Keratinocyte (primary cell): ENCODE results near the gene ACBD3. TPM values are rescaled to one million over a fixed set of nuclear protein-coding genes. Genes with fewer than 3 reads are reported as not detected.

Experiments
- DNase-seq: peaks from one replicate; pipeline ENCODE4 v3.0.0-alpha.2; 2011; ENCODE audit warnings: low read depth, missing footprints, low spot score
- FAIRE-seq: peaks from 2 replicates; lab custom pipeline; 2011; peaks lifted over from hg19 to GRCh38; lab: Jason Lieb, UNC
- H2AFZ ChIP-seq: 2 replicates; pipeline ENCODE4 v1.6.0; 2012; ENCODE audit warnings: low read length, control low read depth, inconsistent platforms; ENCODE audit not compliant: control insufficient read depth
- H3K27ac ChIP-seq: 2 replicates; pipeline ENCODE4 v1.5.1; 2011; ENCODE audit warnings: low read length; ENCODE audit not compliant: control insufficient read depth, insufficient read depth
- H3K27me3 ChIP-seq: 3 replicates; pipeline ENCODE4 v1.6.0; 2011; ENCODE audit warnings: low read length; ENCODE audit not compliant: control insufficient read depth, insufficient read depth; ENCODE audit errors: extremely low read depth
- H3K36me3 ChIP-seq, 2 experiments: 2 replicates in 1 of 2; 3 replicates in 1 of 2; pipeline ENCODE4 v1.5.1; 2011; ENCODE audit warnings: low read length in 2 of 2, mild to moderate bottlenecking in 1 of 2; ENCODE audit not compliant: control insufficient read depth in 2 of 2, insufficient read depth in 2 of 2; ENCODE audit errors: extremely low read depth in 1 of 2
- H3K4me1 ChIP-seq: 3 replicates; pipeline ENCODE4 v1.5.1; 2011; ENCODE audit warnings: low read length; ENCODE audit not compliant: control insufficient read depth, insufficient read depth; ENCODE audit errors: extremely low read depth
- H3K4me2 ChIP-seq: 3 replicates; pipeline ENCODE4 v1.6.0; 2011; ENCODE audit warnings: low read depth, low read length; ENCODE audit not compliant: control insufficient read depth, insufficient read depth; ENCODE audit errors: extremely low read depth
- H3K4me3 ChIP-seq, 3 experiments: fragments of 200-600 bp in 1 of 3; sonication (generic) in 1 of 3; 2 replicates in 2 of 3; 3 replicates in 1 of 3; pipeline ENCODE4 v1.5.1; 2011 to 2016; ENCODE audit warnings: low read length in 3 of 3, mild to moderate bottlenecking in 3 of 3, control low read depth in 2 of 3, inconsistent platforms in 1 of 3, low read depth in 1 of 3, mixed read lengths in 1 of 3, mixed run types in 1 of 3, moderate library complexity in 1 of 3; ENCODE audit not compliant: control insufficient read depth in 2 of 3, insufficient read depth in 2 of 3; ENCODE audit errors: extremely low read depth in 1 of 3
- H3K79me2 ChIP-seq: 2 replicates; pipeline ENCODE4 v1.6.0; 2012; ENCODE audit warnings: low read length; ENCODE audit not compliant: control insufficient read depth, insufficient read depth
- H3K9ac ChIP-seq: 3 replicates; pipeline ENCODE4 v1.6.0; 2011; ENCODE audit warnings: low read length; ENCODE audit not compliant: control insufficient read depth, insufficient read depth; ENCODE audit errors: extremely low read depth
- H3K9me1 ChIP-seq: 3 replicates; pipeline ENCODE4 v1.6.0; 2011; ENCODE audit warnings: low read length; ENCODE audit not compliant: control insufficient read depth, insufficient read depth; ENCODE audit errors: extremely low read depth
- H3K9me3 ChIP-seq: 2 replicates; pipeline ENCODE4 v1.5.1; 2012; ENCODE audit warnings: low read depth, low read length; ENCODE audit not compliant: control insufficient read depth
- H4K20me1 ChIP-seq: 3 replicates; pipeline ENCODE4 v1.6.0; 2011; ENCODE audit warnings: low read length; ENCODE audit not compliant: control insufficient read depth, insufficient read depth; ENCODE audit errors: extremely low read depth
- EZH2 ChIP-seq: IDR thresholded peaks from one replicate; pipeline ENCODE4 v1.6.1; 2012; ENCODE audit warnings: inconsistent platforms, mild to moderate bottlenecking, low read length, moderate library complexity
- dilution Hi-C: fragments of 300-500 bp; cut with MboI; formaldehyde crosslinking; loops from one replicate; pipeline ENCODE4 v1.7.0; 2020; ENCODE audit warnings: low sequenced_read_pairs; ENCODE audit not compliant: extremely low pct_ligation_motif_present
- polyA plus RNA-seq, 5 experiments: library from polyadenylated mRNA; depleted of rRNA in 3 of 5; stranded (reverse) in 3 of 5; stranded (forward) in 1 of 5; unstranded in 1 of 5; fragments of >200 nt; gene quantifications; 1 replicate in 1 of 5; 2 replicates in 3 of 5; 3 replicates in 1 of 5; pipeline versions ENCODE4 v1.2.1 to v1.2.3, GENCODE V29; 2011 to 2012; ENCODE audit warnings: missing spikeins in 2 of 5, low read depth in 1 of 5, low replicate concordance in 1 of 5
- TF ChIP-seq, protein P1 (sequence below), 3 experiments: IDR thresholded peaks in 1 of 3; conservative IDR thresholded peaks in 1 of 3; optimal IDR thresholded peaks in 1 of 3; 2 replicates in 2 of 3; 3 replicates in 1 of 3; pipeline versions ENCODE3 to v1.5.1; 2011; ENCODE audit warnings: low read length in 3 of 3, mild to moderate bottlenecking in 3 of 3, moderate library complexity in 2 of 3, control low read depth in 1 of 3, inconsistent platforms in 1 of 3; ENCODE audit not compliant: insufficient read depth in 2 of 3; ENCODE audit errors: extremely low read depth in 1 of 3

The ACBD3 gene
- polyA plus RNA-seq, 1 donor (not counting 4 experiments of a cell fraction or from before 2014, with no cell fraction given) = 43.1 TPM

DNA sequence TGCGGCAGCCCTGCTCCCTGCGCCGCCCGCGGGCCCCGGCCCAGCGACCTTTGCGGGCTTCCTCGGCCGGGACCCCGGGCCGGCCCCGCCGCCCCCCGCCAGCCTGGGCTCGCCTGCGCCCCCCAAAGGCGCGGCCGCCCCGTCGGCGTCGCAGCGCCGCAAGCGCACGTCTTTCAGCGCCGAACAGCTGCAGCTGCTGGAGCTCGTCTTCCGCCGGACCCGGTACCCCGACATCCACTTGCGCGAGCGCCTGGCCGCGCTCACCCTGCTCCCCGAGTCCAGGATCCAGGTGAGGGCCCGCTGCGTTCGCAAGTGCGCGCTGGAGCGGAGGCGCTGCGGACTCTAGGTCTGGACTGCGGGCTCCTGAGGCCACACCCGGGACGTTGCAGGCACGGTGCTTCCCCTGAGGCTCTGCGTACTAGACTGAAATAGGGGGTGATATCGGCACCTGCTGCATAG lies 37.3 kb upstream of the ACBD3 start:
- DNase-seq = no peak
- H3K79me2 ChIP-seq = no peaks in the 10 kb centered on the region
- dilution Hi-C loops = no loop called here
- no peaks in the 10 kb centered on the region for H3K4me1 ChIP-seq
- no peak for FAIRE-seq
- H3K27me3 ChIP-seq = peaks cover 16% of the 10 kb centered on the region
- H3K27ac ChIP-seq = no peak overlapping the region
- H3K9me1 ChIP-seq = no peaks in the 10 kb centered on the region
- H3K4me3 ChIP-seq = peak overlapping the region; percentile 31 to 57 (median 57)
- peak; percentile 26 for TF ChIP-seq EZH2
- TF ChIP-seq, protein P1, sequence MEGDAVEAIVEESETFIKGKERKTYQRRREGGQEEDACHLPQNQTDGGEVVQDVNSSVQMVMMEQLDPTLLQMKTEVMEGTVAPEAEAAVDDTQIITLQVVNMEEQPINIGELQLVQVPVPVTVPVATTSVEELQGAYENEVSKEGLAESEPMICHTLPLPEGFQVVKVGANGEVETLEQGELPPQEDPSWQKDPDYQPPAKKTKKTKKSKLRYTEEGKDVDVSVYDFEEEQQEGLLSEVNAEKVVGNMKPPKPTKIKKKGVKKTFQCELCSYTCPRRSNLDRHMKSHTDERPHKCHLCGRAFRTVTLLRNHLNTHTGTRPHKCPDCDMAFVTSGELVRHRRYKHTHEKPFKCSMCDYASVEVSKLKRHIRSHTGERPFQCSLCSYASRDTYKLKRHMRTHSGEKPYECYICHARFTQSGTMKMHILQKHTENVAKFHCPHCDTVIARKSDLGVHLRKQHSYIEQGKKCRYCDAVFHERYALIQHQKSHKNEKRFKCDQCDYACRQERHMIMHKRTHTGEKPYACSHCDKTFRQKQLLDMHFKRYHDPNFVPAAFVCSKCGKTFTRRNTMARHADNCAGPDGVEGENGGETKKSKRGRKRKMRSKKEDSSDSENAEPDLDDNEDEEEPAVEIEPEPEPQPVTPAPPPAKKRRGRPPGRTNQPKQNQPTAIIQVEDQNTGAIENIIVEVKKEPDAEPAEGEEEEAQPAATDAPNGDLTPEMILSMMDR (optimal IDR thresholded peaks at IDR 0.05 in 1 of 3, IDR thresholded peaks at IDR 0.05 in 1 of 3, conservative IDR thresholded peaks at IDR 0.05 in 1 of 3; ENCODE audit: extremely low read depth in 1 of 3, insufficient read depth in 2 of 3, low read length in 3 of 3) = peak in 1 of 3 experiments; percentile 21
- no peaks in the 10 kb centered on the region for H3K36me3 ChIP-seq
- peak overlapping the region; percentile 39 for H3K4me2 ChIP-seq
- H3K9me3 ChIP-seq = no peaks in the 10 kb centered on the region
- H2AFZ ChIP-seq = peak overlapping the region; percentile 27
- no peaks in the 10 kb centered on the region for H4K20me1 ChIP-seq
- H3K9ac ChIP-seq = no peak overlapping the region

DNA sequence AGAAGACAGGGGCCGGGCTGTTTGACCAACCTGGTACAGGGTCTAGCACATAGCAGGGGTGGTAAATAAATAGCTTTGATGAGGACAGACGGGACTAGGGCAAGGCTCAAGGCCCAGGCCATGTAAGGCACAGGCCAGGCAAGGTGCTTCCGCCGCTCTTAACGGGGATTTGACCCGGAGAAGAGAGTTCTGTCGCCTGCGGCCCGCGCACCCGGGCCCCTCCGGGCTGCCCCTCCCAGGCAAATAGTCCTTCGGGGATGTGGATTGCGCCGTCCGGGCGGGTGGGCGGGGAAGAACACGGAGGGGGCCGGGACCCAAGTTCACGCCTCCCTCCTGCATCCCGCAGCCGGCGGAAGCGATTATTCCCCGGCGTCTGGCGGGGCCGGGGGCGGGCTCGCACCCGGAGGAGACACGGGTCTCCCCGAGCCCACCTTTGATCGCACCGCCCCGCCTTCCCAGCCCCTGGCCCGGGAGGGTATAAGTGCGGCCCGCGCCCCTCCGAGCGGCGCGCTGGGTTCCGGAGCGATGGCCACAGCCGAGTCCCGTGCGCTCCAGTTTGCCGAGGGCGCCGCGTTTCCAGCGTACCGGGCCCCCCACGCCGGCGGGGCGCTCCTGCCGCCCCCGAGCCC lies 36.7 kb upstream of the ACBD3 start, which contains the start of gene MIXL1:
TSS of gene MIXL1 (plus strand) at position 508 of the 629 bp plus-strand sequence. CDS start at position 526, 18 bp downstream.
- peak within 1 kb of the TSS; percentile 27 for H2AFZ ChIP-seq
- FAIRE-seq (no peak), DNase-seq (no peak)
- H3K9ac ChIP-seq = no peak within 1 kb of the TSS
- peak within 1 kb of the TSS; percentile 31 to 57 (median 57) for H3K4me3 ChIP-seq
- H3K9me3 ChIP-seq = no peaks in the 10 kb centered on the region
- dilution Hi-C loops = no loop called here
- H3K36me3 ChIP-seq = no peaks in the 10 kb centered on the region
- H3K4me2 ChIP-seq = peak within 1 kb of the TSS; percentile 39
- H3K79me2 ChIP-seq = no peaks in the 10 kb centered on the region
- H4K20me1 ChIP-seq = no peaks in the 10 kb centered on the region
- TF ChIP-seq EZH2 = peak; percentile 32
- TF ChIP-seq, protein P1 (optimal IDR thresholded peaks at IDR 0.05 in 1 of 3, IDR thresholded peaks at IDR 0.05 in 1 of 3, conservative IDR thresholded peaks at IDR 0.05 in 1 of 3; ENCODE audit: extremely low read depth in 1 of 3, insufficient read depth in 2 of 3, low read length in 3 of 3) = no peak
- no peak within 1 kb of the TSS for H3K27ac ChIP-seq
- H3K27me3 ChIP-seq = peaks cover 16% of the 10 kb centered on the region
- no peaks in the 10 kb centered on the region for H3K4me1 ChIP-seq
- H3K9me1 ChIP-seq = no peaks in the 10 kb centered on the region
